ENCODE measurements around the gene CFAP43.

- TF ChIP-seq BCL3 (IDR thresholded peaks at IDR 0.05; ENCODE audit: borderline replicate concordance, insufficient read depth, low read depth, low read length, poor library complexity, severe bottlenecking) (no peak), CTCF (IDR thresholded peaks at IDR 0.05 in 2 of 3, conservative IDR thresholded peaks at IDR 0.05 in 1 of 3; ENCODE audit: control insufficient read depth in 2 of 3, extremely low read depth in 1 of 3, insufficient read depth in 1 of 3, low read depth in 3 of 3, low read length in 3 of 3) (no peak), TCF7 (IDR thresholded peaks at IDR 0.05; ENCODE audit: borderline replicate concordance) (no peak), POLR2AphosphoS2 (IDR thresholded peaks at IDR 0.05; ENCODE audit: low read depth, low read length) (no peak), CREM (IDR thresholded peaks at IDR 0.05; ENCODE audit: low read depth) (no peak), RAD21 (IDR thresholded peaks at IDR 0.05; ENCODE audit: insufficient read depth, low read depth, low read length) (no peak), NFYA (IDR thresholded peaks at IDR 0.05; ENCODE audit: borderline replicate concordance, low read depth, low read length) (no peak), RFX5 (IDR thresholded peaks at IDR 0.05; ENCODE audit: low read depth, low read length) (no peak), CEBPB (IDR thresholded peaks at IDR 0.05; ENCODE audit: borderline replicate concordance in 1 of 2, low read depth in 2 of 2, low read length in 2 of 2) (no peak), ZNF274 (IDR thresholded peaks at IDR 0.05; ENCODE audit: insufficient read depth, insufficient read length) (no peak)
Measured at GRCh38 chr10:104240078-104240477, 7.9 kb upstream of the CFAP43 start.

Data from GM12878 (cell line).